Gastroesophageal sphincter (tissue), 3 donors: ENCODE data around the gene TMOD2.

Experiments used
- CTCF ChIP-seq, 4 experiments: fragments of 200-600 bp in 2 of 4; fragments of 450-650 bp in 2 of 4; sonication (generic) in 1 of 4; IDR thresholded peaks; one replicate each; pipeline ENCODE4 v1.5.1; 2017 to 2019; ENCODE audit warnings: antibody characterized with exemption in 4 of 4, mild to moderate bottlenecking in 2 of 4, moderate library complexity in 2 of 4
- EP300 ChIP-seq: sonication (generic); formaldehyde crosslinking; IDR thresholded peaks from one replicate; pipeline ENCODE4 v1.6.1; 2017; ENCODE audit warnings: antibody characterized with exemption, mild to moderate bottlenecking

GRCh38 chr15:51816611-51817010 lies 65.2 kb downstream of the TMOD2 start:
- TF ChIP-seq EP300: no peak
- no peak for TF ChIP-seq CTCF (IDR thresholded peaks at IDR 0.05)
